ENCODE results near the gene CDT1. TPM values are rescaled to one million over a fixed set of nuclear protein-coding genes. Genes with fewer than 3 reads are reported as not detected.

The CDT1 gene
- total and polyA plus RNA-seq, 9 donors: 0.18 to 3.2 (median 0.95) TPM; not detected in 1

DNA sequence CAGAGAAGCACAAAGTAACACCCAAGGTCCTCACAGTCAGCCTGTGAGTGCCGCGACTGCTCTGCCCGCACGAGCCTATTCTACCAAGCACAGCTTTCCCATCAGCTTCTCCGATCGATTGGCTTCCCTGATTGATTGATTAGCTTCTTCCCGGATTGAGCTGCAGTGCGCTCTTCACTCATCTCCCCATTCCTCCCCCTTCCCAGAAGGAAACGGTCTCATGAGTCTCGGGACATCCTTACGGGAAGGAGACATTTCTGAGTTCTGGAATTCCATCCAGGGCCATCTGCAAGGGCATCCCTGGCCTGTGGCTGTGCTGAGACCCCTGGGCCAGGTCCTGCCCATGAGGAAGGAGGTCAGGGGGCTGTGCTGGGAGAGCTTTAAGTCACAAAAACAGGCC, 36.6 kb upstream of the CDT1 start:
- peaks cover 31% of the 10 kb centered on the region for H3K4me1 ChIP-seq (ENCODE audit: insufficient read depth)
- intact Hi-C loops (cut with DNase I): no loop called here
- H3K27me3 ChIP-seq: no peaks in the 10 kb centered on the region
- no peak overlapping the region for H3K27ac ChIP-seq
- no peak overlapping the region for H3K4me3 ChIP-seq
- H3K36me3 ChIP-seq: no peaks in the 10 kb centered on the region
- no peaks in the 10 kb centered on the region for H3K9me3 ChIP-seq
- WGBS, 3 donors: 84 to 89% (median 89%) methylated on average over 11 of the region's 11 CpGs
- no peak for DNase-seq
- TF ChIP-seq, protein P1, sequence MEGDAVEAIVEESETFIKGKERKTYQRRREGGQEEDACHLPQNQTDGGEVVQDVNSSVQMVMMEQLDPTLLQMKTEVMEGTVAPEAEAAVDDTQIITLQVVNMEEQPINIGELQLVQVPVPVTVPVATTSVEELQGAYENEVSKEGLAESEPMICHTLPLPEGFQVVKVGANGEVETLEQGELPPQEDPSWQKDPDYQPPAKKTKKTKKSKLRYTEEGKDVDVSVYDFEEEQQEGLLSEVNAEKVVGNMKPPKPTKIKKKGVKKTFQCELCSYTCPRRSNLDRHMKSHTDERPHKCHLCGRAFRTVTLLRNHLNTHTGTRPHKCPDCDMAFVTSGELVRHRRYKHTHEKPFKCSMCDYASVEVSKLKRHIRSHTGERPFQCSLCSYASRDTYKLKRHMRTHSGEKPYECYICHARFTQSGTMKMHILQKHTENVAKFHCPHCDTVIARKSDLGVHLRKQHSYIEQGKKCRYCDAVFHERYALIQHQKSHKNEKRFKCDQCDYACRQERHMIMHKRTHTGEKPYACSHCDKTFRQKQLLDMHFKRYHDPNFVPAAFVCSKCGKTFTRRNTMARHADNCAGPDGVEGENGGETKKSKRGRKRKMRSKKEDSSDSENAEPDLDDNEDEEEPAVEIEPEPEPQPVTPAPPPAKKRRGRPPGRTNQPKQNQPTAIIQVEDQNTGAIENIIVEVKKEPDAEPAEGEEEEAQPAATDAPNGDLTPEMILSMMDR (IDR thresholded peaks at IDR 0.05): no peak
- TF ChIP-seq EP300 (IDR thresholded peaks at IDR 0.05) (no peak), POLR2A (IDR thresholded peaks at IDR 0.05) (no peak)

DNA sequence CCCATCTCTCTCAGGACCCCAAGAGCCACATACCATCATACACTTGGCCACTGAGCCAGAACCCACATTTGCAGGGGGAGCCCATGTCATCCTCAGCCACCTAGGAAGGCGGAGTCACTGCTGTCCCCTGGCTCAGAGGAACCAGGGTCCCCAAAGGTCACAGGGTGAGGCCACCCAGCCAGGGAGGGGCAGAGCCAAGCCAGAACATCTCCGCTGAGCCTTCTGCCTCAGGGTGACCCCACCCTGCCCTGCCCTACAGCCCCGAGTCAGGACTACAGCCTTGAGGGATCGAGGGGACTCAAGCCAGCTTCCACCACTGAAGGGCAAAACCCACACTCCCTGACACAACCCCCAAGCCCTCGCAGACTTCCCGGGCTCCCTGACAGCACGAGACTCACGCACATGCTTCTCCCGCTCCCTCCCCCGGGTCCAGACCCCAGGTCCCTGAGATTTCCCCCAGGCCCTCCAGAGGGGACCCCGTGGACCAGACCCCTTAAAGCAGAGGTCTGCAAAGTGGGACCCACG, 36.0 kb upstream of the CDT1 start:
- Histone ChIP-seq H3K4me1 (ENCODE audit: insufficient read depth) (peaks cover 37% of the 10 kb centered on the region), H3K27ac (no peak overlapping the region)
- no peak for DNase-seq

DNA sequence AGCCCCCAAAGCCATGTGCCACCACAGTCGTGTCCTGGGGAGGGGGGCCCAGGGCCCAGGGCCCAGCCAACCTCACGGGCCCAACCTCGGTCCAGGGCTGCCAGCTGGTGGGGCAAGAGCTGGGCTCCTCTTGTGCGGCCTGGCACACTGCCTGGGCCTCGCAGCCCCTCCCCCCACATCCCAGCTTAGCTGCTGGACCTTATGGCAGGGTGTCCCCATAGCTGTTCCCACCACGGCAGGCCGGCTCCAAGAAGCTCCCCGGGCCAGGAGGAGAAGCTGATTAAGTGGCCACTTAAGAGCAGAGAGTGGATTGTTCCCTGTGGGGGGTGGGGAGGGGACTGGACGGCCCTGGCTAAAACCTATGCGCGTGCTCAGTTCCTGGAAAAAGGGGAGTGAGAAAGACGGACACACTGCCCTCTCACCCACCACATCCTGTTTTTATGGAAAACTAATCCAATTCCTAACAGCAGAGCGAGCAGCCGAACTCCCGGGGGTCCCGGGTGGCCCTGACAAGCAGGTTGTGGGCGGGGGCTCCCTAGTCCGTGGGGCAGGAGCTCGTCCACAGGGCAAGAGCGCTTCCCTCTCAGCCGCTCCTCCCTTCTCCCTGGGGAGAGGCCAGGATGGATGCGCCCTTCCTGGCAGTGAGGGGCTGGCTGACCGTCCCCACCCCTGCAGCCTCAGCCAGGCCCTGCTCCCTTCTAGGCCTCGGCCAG, 35.4 kb upstream of the CDT1 start:
- Histone ChIP-seq H3K4me1 (ENCODE audit: insufficient read depth) (peaks cover 42% of the 10 kb centered on the region), H3K4me3 (peak overlapping the region; percentile 14), H3K27me3 (no peaks in the 10 kb centered on the region), H3K27ac (no peak overlapping the region), H3K9me3 (no peaks in the 10 kb centered on the region), H3K36me3 (no peaks in the 10 kb centered on the region)
- DNase-seq: peak; percentile 34 to 77 (median 70)
- WGBS, 3 donors: 4 to 11% (median 8%) methylated on average over 19 to 24 of the region's 24 CpGs
- intact Hi-C loops (cut with DNase I): no loop called here
- TF ChIP-seq POLR2A (IDR thresholded peaks at IDR 0.05) (no peak), EP300 (IDR thresholded peaks at IDR 0.05) (no peak)
- TF ChIP-seq, protein P1 (IDR thresholded peaks at IDR 0.05): no peak

More for the DNA sequence above, 36.0 kb upstream of the CDT1 start:
- Histone ChIP-seq H3K9me3 (no peaks in the 10 kb centered on the region), H3K4me3 (no peak overlapping the region), H3K27me3 (no peaks in the 10 kb centered on the region), H3K36me3 (no peaks in the 10 kb centered on the region)
- intact Hi-C loops (cut with DNase I): no loop called here
- TF ChIP-seq POLR2A (IDR thresholded peaks at IDR 0.05) (no peak), EP300 (IDR thresholded peaks at IDR 0.05) (no peak)
- TF ChIP-seq, protein P1 (IDR thresholded peaks at IDR 0.05): no peak
- WGBS, 3 donors: 55 to 67% (median 62%) methylated on average over 12 of the region's 12 CpGs

DNA sequence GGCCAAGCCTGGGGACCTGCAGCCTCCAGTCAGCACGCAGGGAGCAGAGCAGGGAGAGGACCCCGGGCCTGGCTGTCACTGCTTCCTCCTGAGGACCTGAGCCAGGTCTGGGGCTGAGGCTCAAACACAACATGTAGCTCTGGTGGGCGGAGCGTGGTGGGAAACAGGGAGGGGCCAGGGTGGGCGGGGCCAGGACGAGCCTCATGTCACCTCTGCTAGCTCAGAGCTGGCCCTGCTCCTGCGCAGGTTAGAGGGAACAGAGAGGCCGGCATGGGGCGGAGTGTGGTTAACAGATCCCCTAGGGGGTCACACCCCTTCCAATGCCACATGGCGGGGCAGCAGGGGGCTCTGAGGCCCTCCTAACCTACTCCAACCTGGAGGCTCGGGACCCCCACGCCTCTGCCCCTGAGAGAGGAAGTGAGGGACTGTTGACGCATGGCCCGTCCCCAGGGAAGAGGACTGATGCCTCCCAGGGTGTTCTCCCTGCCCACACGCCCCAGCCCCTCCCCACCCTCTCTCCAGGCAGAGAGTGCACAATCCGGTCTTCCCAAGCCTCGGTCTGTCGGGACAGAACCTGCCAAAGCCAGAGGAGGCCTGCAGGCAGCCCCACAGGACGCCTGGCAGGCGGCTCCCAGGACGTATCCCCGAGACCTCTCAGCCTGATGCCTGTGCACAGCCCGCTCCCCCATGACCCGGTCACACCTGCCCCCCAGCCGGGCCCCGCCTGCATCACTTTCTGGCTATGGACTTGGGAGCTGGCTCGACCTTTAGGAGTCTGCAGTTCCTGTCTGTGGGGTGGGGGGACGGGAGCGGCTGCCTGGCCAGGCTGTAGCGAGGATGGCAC, 33.8 kb upstream of the CDT1 start:
- Histone ChIP-seq H3K4me1 (ENCODE audit: insufficient read depth) (peaks cover 52% of the 10 kb centered on the region), H3K9me3 (no peaks in the 10 kb centered on the region), H3K4me3 (peak overlapping the region; percentile 5), H3K27ac (no peak overlapping the region), H3K27me3 (no peaks in the 10 kb centered on the region), H3K36me3 (no peaks in the 10 kb centered on the region)
- 72 to 79% (median 74%) methylated on average over 21 to 30 of the region's 30 CpGs for WGBS, 3 donors
- DNase-seq: no peak
- TF ChIP-seq EP300 (IDR thresholded peaks at IDR 0.05) (no peak), POLR2A (IDR thresholded peaks at IDR 0.05) (no peak)
- TF ChIP-seq, protein P1 (IDR thresholded peaks at IDR 0.05): no peak
- intact Hi-C loops (cut with DNase I): no loop called here

All from ovary (tissue), 9 donors.